H9 (cell line): ENCODE results near the gene TMED8. TPM values are rescaled to one million over a fixed set of nuclear protein-coding genes. Genes with fewer than 3 reads are reported as not detected.
A peak's percentile ranks its signal among the peaks of the same experiment; 100 is the strongest.

Experiments
- DNase-seq: peaks from one replicate; pipeline ENCODE4 v3.0.0-alpha.2; 2017
- H2AFZ ChIP-seq: one replicate; pipeline ENCODE4 v1.6.1; 2013; ENCODE audit warnings: mild to moderate bottlenecking, low read length, control low read depth, moderate library complexity
- H2AK5ac ChIP-seq: 2 replicates; pipeline ENCODE4 v1.6.1; 2013; ENCODE audit warnings: low read length, control low read depth, mixed read lengths; ENCODE audit not compliant: insufficient read length
- H2BK120ac ChIP-seq: one replicate; pipeline ENCODE4 v1.6.1; 2013; ENCODE audit warnings: low read depth, mild to moderate bottlenecking, low read length, control low read depth, inconsistent platforms; ENCODE audit not compliant: poor library complexity, severe bottlenecking
- H2BK12ac ChIP-seq: 2 replicates; pipeline ENCODE4 v1.6.1; 2013; ENCODE audit warnings: low read length, control low read depth, mixed read lengths, low read depth; ENCODE audit not compliant: insufficient read length
- H2BK15ac ChIP-seq: 2 replicates; pipeline ENCODE4 v1.6.1; 2013; ENCODE audit warnings: low read depth, low read length, control low read depth
- H2BK20ac ChIP-seq: one replicate; pipeline ENCODE4 v1.6.1; 2013; ENCODE audit warnings: low read depth, mild to moderate bottlenecking, low read length, control low read depth, inconsistent platforms; ENCODE audit not compliant: poor library complexity, severe bottlenecking
- H2BK5ac ChIP-seq: 2 replicates; pipeline ENCODE4 v1.6.1; 2013; ENCODE audit warnings: low read length, control low read depth, mixed read lengths; ENCODE audit not compliant: insufficient read length
- H3K14ac ChIP-seq: 2 replicates; pipeline ENCODE4 v1.6.1; 2013; ENCODE audit warnings: low read length, control low read depth; ENCODE audit not compliant: insufficient read depth
- H3K18ac ChIP-seq: 2 replicates; pipeline ENCODE4 v1.6.1; 2013; ENCODE audit warnings: low read depth, mild to moderate bottlenecking, mixed read lengths, low read length, control low read depth; ENCODE audit not compliant: insufficient read length
- H3K23ac ChIP-seq: 2 replicates; pipeline ENCODE4 v1.6.1; 2013; ENCODE audit warnings: low read length, control low read depth, mixed read lengths, low read depth; ENCODE audit not compliant: insufficient read length
- H3K23me2 ChIP-seq: 2 replicates; pipeline ENCODE4 v1.6.1; 2013; ENCODE audit warnings: low read depth, mild to moderate bottlenecking, mixed read lengths, low read length, control low read depth; ENCODE audit not compliant: insufficient read length, poor library complexity, severe bottlenecking
- H3K27ac ChIP-seq: 2 replicates; pipeline ENCODE4 v1.5.1; 2013; ENCODE audit warnings: low read length, control low read depth, mixed read lengths, low read depth; ENCODE audit not compliant: insufficient read length
- H3K27me3 ChIP-seq: 2 replicates; pipeline ENCODE4 v1.6.1; 2013; ENCODE audit warnings: low read length, control low read depth, inconsistent platforms; ENCODE audit not compliant: insufficient read depth
- H3K4ac ChIP-seq: 2 replicates; pipeline ENCODE4 v1.6.1; 2013; ENCODE audit warnings: low read depth, mild to moderate bottlenecking, control low read depth, inconsistent platforms, low read length, moderate library complexity
- H3K4me1 ChIP-seq: 2 replicates; pipeline ENCODE4 v1.6.1; 2013; ENCODE audit warnings: low read length, control low read depth, inconsistent platforms; ENCODE audit not compliant: insufficient read depth
- H3K4me2 ChIP-seq: 2 replicates; pipeline ENCODE4 v1.6.1; 2013; ENCODE audit warnings: low read length, control low read depth, mixed read lengths; ENCODE audit not compliant: insufficient read length, insufficient read depth
- H3K56ac ChIP-seq: 2 replicates; pipeline ENCODE4 v1.6.1; 2013; ENCODE audit warnings: low read depth, mild to moderate bottlenecking, mixed read lengths, low read length, control low read depth; ENCODE audit not compliant: insufficient read length
- H3K79me1 ChIP-seq: 2 replicates; pipeline ENCODE4 v1.6.1; 2013; ENCODE audit warnings: low read depth, mild to moderate bottlenecking, moderate library complexity, low read length, control low read depth, inconsistent platforms; ENCODE audit not compliant: insufficient read depth, poor library complexity, severe bottlenecking
- H3K79me2 ChIP-seq: 2 replicates; pipeline ENCODE4 v1.6.1; 2013; ENCODE audit warnings: low read length, control low read depth, inconsistent platforms; ENCODE audit not compliant: insufficient read depth
- H3K9ac ChIP-seq: 2 replicates; pipeline ENCODE4 v1.6.1; 2013; ENCODE audit warnings: low read length, control low read depth, mixed read lengths; ENCODE audit not compliant: insufficient read length; ENCODE audit errors: extremely low read depth
- H3K9me3 ChIP-seq: one replicate; pipeline ENCODE4 v1.6.1; 2013; ENCODE audit warnings: low read depth, low read length, inconsistent platforms; ENCODE audit not compliant: control insufficient read depth
- H3T11ph ChIP-seq: one replicate; pipeline ENCODE4 v1.6.1; 2013; ENCODE audit warnings: mild to moderate bottlenecking, low read length, control low read depth, inconsistent platforms
- H4K20me1 ChIP-seq: one replicate; pipeline ENCODE4 v1.6.1; 2013; ENCODE audit not compliant: control insufficient read depth, insufficient read length, insufficient read depth
- H4K5ac ChIP-seq: 2 replicates; pipeline ENCODE4 v1.6.1; 2013; ENCODE audit warnings: low read depth, mild to moderate bottlenecking, mixed read lengths, low read length, control low read depth; ENCODE audit not compliant: insufficient read length
- H4K8ac ChIP-seq: replicated peaks from 2 replicates; pipeline ENCODE4 v1.6.1; 2013; ENCODE audit warnings: low read length, control low read depth, mixed read lengths, low read depth; ENCODE audit not compliant: insufficient read length
- H4K91ac ChIP-seq: 2 replicates; pipeline ENCODE4 v1.6.1; 2013; ENCODE audit warnings: low read depth, mild to moderate bottlenecking, moderate library complexity, mixed read lengths, low read length, control low read depth; ENCODE audit not compliant: insufficient read length
- H3K27ac Mint-ChIP-seq, 3 experiments: 2 replicates in 2 of 3; 3 replicates in 1 of 3; pipeline ENCODE4 v1.8.0; 2020 to 2021; ENCODE audit warnings: mixed read lengths in 3 of 3, mild to moderate bottlenecking in 1 of 3, moderate library complexity in 1 of 3
- H3K27me3 Mint-ChIP-seq: 2 replicates; pipeline ENCODE4 v1.8.0; 2021; ENCODE audit warnings: low read depth, mild to moderate bottlenecking, moderate library complexity, mixed read lengths
- H3K36me3 Mint-ChIP-seq, 3 experiments: 2 replicates in 2 of 3; 3 replicates in 1 of 3; pipeline ENCODE4 v1.8.0; 2020 to 2021; ENCODE audit warnings: low read depth in 3 of 3, mixed read lengths in 3 of 3; ENCODE audit not compliant: insufficient read depth in 1 of 3
- H3K4me1 Mint-ChIP-seq, 2 experiments: 2 replicates each; pipeline ENCODE4 v1.8.0; 2020; ENCODE audit warnings: mixed read lengths in 2 of 2
- H3K4me3 Mint-ChIP-seq, 2 experiments: 2 replicates in 1 of 2; 3 replicates in 1 of 2; pipeline ENCODE4 v1.8.0; 2020 to 2021; ENCODE audit warnings: mild to moderate bottlenecking in 2 of 2, mixed read lengths in 2 of 2, moderate library complexity in 1 of 2
- H3K9me3 Mint-ChIP-seq, 2 experiments: 2 replicates in 1 of 2; 3 replicates in 1 of 2; pipeline ENCODE4 v1.8.0; 2020; ENCODE audit warnings: mild to moderate bottlenecking in 2 of 2, mixed read lengths in 2 of 2, moderate library complexity in 1 of 2
- CTCF ChIP-seq: fragments of 200-600 bp; sonication (generic); conservative IDR thresholded peaks from 3 replicates; pipeline ENCODE4 v1.8.0; 2021; ENCODE audit warnings: antibody characterized with exemption, mild to moderate bottlenecking
- WGBS: extraction: QIAGEN DNeasy Blood & Tissue Kit; methylation state at CpG from one replicate; pipeline ENCODE4 v1.1.7; 2013; ENCODE audit warnings: missing lambda C conversion rate, low lambda C conversion rate, mixed read lengths; ENCODE audit not compliant: insufficient read length; ENCODE audit errors: extremely low coverage; 5-methylcytosine and 5-hydroxymethylcytosine counted together
- total RNA-seq: library from RNA; stranded (reverse); gene quantifications from 2 replicates; pipeline ENCODE4 v1.2.1, GENCODE V29; 2021

The TMED8 gene
- total RNA-seq, 1 experiment from 2014 or later = 9.5 TPM

- H2BK5ac ChIP-seq = no peak overlapping the region
- H2AFZ ChIP-seq = no peak overlapping the region
- Mint-ChIP-seq H3K9me3 (peaks cover 6 to 8% of the 10 kb centered on the region in 2 experiments), H3K4me1 (peaks cover 9% of the 10 kb centered on the region in 2 experiments), H3K4me3 (no peak overlapping the region), H3K27me3 (no peaks in the 10 kb centered on the region), H3K36me3 (peaks cover 21 to 74% (median 65%) of the 10 kb centered on the region in 3 experiments), H3K27ac (peak overlapping the region; percentile 3 to 59 (median 48); a peak in 4 of 7 replicates)
- no CpG with 5 or more reads among the region's 3 CpGs for WGBS
- no peak overlapping the region for H3K56ac ChIP-seq
- H3K9ac ChIP-seq = no peak overlapping the region
- no peak overlapping the region for H3K14ac ChIP-seq
- no peaks in the 10 kb centered on the region for H3K79me2 ChIP-seq
- H3K23ac ChIP-seq = no peak overlapping the region
- H4K8ac ChIP-seq = no peak overlapping the region
- no peaks in the 10 kb centered on the region; the same call in 1 of the 2 replicates for H3K4me1 ChIP-seq
- no peak overlapping the region for H2BK120ac ChIP-seq
- H2BK15ac ChIP-seq = no peak overlapping the region
- no peaks in the 10 kb centered on the region for H3K79me1 ChIP-seq
- peak; percentile 46 for DNase-seq
- no peak overlapping the region for H3K4ac ChIP-seq
- no peak for TF ChIP-seq CTCF
- no peaks in the 10 kb centered on the region for H4K20me1 ChIP-seq
- H3K27ac ChIP-seq = no peak overlapping the region
- H3K18ac ChIP-seq = no peak overlapping the region
- no peak overlapping the region for H3T11ph ChIP-seq
- no peak overlapping the region for H3K4me2 ChIP-seq
- H2BK12ac ChIP-seq = no peak overlapping the region
- no peaks in the 10 kb centered on the region for H3K9me3 ChIP-seq
- H4K5ac ChIP-seq = no peak overlapping the region
- no peaks in the 10 kb centered on the region for H3K23me2 ChIP-seq
- no peaks in the 10 kb centered on the region for H3K27me3 ChIP-seq
- H4K91ac ChIP-seq = no peak overlapping the region
- no peak overlapping the region for H2BK20ac ChIP-seq
- no peak overlapping the region for H2AK5ac ChIP-seq
Measured at GRCh38 chr14:77424862-77425261, 48.0 kb upstream of the TMED8 start.
